Caco-2 (cell line): Measurements from ENCODE around the gene UBE2H. TPM values are rescaled to one million over a fixed set of nuclear protein-coding genes. Genes with fewer than 3 reads are reported as not detected.

Experiments used
- BruUV-seq: library from RNA; stranded (reverse); fragments of 400-500 nt; replicated peaks from 2 replicates; lab custom pipeline; 2021; lab: Mats Ljungman, UMichigan
- CTCF ChIA-PET: fragments of 300-600 bp; sonication (Branson Sonifier 250); formaldehyde crosslinking; loops from one replicate; lab custom pipeline; 2022; ENCODE audit warnings: antibody characterized with exemption; lab: Charles Lee
- POLR2A ChIA-PET: fragments of 300-600 bp; sonication (Branson Sonifier 250); formaldehyde crosslinking; loops from one replicate; lab custom pipeline; 2022; ENCODE audit warnings: antibody characterized with exemption; lab: Charles Lee
- DNase-seq, 2 experiments: peaks; one replicate each; pipeline versions ENCODE4 v3.0.0 to v3.0.0-alpha.2; 2020 to 2022
- H3K27me3 ChIP-seq: replicated peaks from 2 replicates; pipeline ENCODE4 v1.6.0; 2011; ENCODE audit warnings: low read length; ENCODE audit not compliant: control insufficient read depth, insufficient read depth
- H3K36me3 ChIP-seq: 2 replicates; pipeline ENCODE4 v1.5.1; 2011; ENCODE audit warnings: low read length; ENCODE audit not compliant: control insufficient read depth, insufficient read depth
- H3K4me1 ChIP-seq: fragments of 250-450 bp; sonication (Bioruptor Pico); 2 replicates; pipeline ENCODE4 v1.5.1; 2020; ENCODE audit warnings: mild to moderate bottlenecking
- H3K4me3 ChIP-seq: 2 replicates; pipeline ENCODE4 v1.5.1; 2011; ENCODE audit warnings: low read depth, mild to moderate bottlenecking, control low read depth, low read length
- H3K9me3 ChIP-seq: fragments of 250-450 bp; sonication (Bioruptor Pico); 2 replicates; pipeline ENCODE4 v1.5.1; 2020; ENCODE audit warnings: mild to moderate bottlenecking, moderate library complexity
- H3K27ac Mint-ChIP-seq: one replicate; pipeline ENCODE4 v1.8.0; 2022; ENCODE audit warnings: mixed read lengths; ENCODE audit not compliant: unreplicated experiment
- H3K27me3 Mint-ChIP-seq: one replicate; pipeline ENCODE4 v1.8.0; 2022; ENCODE audit warnings: mixed read lengths; ENCODE audit not compliant: insufficient read depth, unreplicated experiment
- H3K36me3 Mint-ChIP-seq: one replicate; pipeline ENCODE4 v1.8.0; 2022; ENCODE audit warnings: mild to moderate bottlenecking, mixed read lengths; ENCODE audit not compliant: insufficient read depth, unreplicated experiment
- H3K4me1 Mint-ChIP-seq: one replicate; pipeline ENCODE4 v1.8.0; 2022; ENCODE audit warnings: low read depth, mixed read lengths; ENCODE audit not compliant: unreplicated experiment
- H3K4me3 Mint-ChIP-seq: one replicate; pipeline ENCODE4 v1.8.0; 2022; ENCODE audit warnings: mild to moderate bottlenecking, moderate library complexity, mixed read lengths; ENCODE audit not compliant: unreplicated experiment
- H3K9me3 Mint-ChIP-seq: one replicate; pipeline ENCODE4 v1.8.0; 2022; ENCODE audit warnings: mixed read lengths; ENCODE audit not compliant: unreplicated experiment
- intact Hi-C: fragments of 100-400 bp; cut with micrococcal nuclease; formaldehyde crosslinking; loops from one replicate; pipeline ENCODE4 v1.10.0; 2022; ENCODE audit not compliant: unreplicated experiment
- total RNA-seq: library from RNA; stranded (reverse); gene quantifications from 2 replicates; pipeline ENCODE4 v1.2.3, GENCODE V29; 2022
- TF ChIP-seq, protein P1 (sequence below), 2 experiments: fragments of 200-600 bp in 1 of 2; IDR thresholded peaks; 1 replicate in 1 of 2; 2 replicates in 1 of 2; pipeline versions ENCODE4 v1.5.1 to v1.8.0; 2011 to 2022; ENCODE audit warnings: antibody characterized with exemption in 1 of 2, control low read depth in 1 of 2, inconsistent platforms in 1 of 2, low read depth in 1 of 2, low read length in 1 of 2, mild to moderate bottlenecking in 1 of 2, moderate library complexity in 1 of 2; ENCODE audit not compliant: insufficient read depth in 1 of 2, severe bottlenecking in 1 of 2, unreplicated experiment in 1 of 2

UBE2H gene
- total RNA-seq, 1 experiment from 2014 or later: 35.7 TPM

- BruUV-seq: no TSS peak
- H3K4me1 Mint-ChIP-seq: peaks cover 10% of the 10 kb centered on the region
- ChIA-PET CTCF (no interaction called here), POLR2A (interaction anchor here (0.6 kb wide), 1 partner anchor 142 kb away, joined by 9 read pairs; no protein-coding TSS in a partner anchor)
- H3K36me3 ChIP-seq: no peaks in the 10 kb centered on the region
- no peaks in the 10 kb centered on the region for H3K27me3 Mint-ChIP-seq
- TF ChIP-seq, protein P1, sequence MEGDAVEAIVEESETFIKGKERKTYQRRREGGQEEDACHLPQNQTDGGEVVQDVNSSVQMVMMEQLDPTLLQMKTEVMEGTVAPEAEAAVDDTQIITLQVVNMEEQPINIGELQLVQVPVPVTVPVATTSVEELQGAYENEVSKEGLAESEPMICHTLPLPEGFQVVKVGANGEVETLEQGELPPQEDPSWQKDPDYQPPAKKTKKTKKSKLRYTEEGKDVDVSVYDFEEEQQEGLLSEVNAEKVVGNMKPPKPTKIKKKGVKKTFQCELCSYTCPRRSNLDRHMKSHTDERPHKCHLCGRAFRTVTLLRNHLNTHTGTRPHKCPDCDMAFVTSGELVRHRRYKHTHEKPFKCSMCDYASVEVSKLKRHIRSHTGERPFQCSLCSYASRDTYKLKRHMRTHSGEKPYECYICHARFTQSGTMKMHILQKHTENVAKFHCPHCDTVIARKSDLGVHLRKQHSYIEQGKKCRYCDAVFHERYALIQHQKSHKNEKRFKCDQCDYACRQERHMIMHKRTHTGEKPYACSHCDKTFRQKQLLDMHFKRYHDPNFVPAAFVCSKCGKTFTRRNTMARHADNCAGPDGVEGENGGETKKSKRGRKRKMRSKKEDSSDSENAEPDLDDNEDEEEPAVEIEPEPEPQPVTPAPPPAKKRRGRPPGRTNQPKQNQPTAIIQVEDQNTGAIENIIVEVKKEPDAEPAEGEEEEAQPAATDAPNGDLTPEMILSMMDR (IDR thresholded peaks at IDR 0.05; ENCODE audit: insufficient read depth in 1 of 2, low read depth in 1 of 2, low read length in 1 of 2, severe bottlenecking in 1 of 2, unreplicated experiment in 1 of 2): no peak
- no peaks in the 10 kb centered on the region for H3K27me3 ChIP-seq
- peaks cover 14% of the 10 kb centered on the region for H3K4me1 ChIP-seq
- H3K36me3 Mint-ChIP-seq: peaks cover 12% of the 10 kb centered on the region
- no peak overlapping the region for H3K4me3 ChIP-seq
- no peaks in the 10 kb centered on the region; the same call in 1 of the 2 replicates for H3K9me3 ChIP-seq
- no peak for DNase-seq
- intact Hi-C loops: no loop called here
- H3K9me3 Mint-ChIP-seq: peaks cover 10% of the 10 kb centered on the region
- no peak overlapping the region for H3K27ac Mint-ChIP-seq
- no peak overlapping the region for H3K4me3 Mint-ChIP-seq
Measured at GRCh38 chr7:129902788-129903422, 49.9 kb downstream of the UBE2H start.

- Histone ChIP-seq H3K4me3 (no peak overlapping the region), H3K4me1 (0 out of 2 replicates have a peak, but pooled peaks cover 5% of the 10 kb centered on the region), H3K27me3 (no peaks in the 10 kb centered on the region), H3K36me3 (no peaks in the 10 kb centered on the region), H3K9me3 (no peaks in the 10 kb centered on the region)
- no peak overlapping the region for H3K27ac Mint-ChIP-seq
- POLR2A ChIA-PET: no interaction called here
- CTCF ChIA-PET: interaction anchor here (0.6 kb wide), 1 partner anchor 27 kb away, joined by 3 read pairs; no protein-coding TSS in a partner anchor
- BruUV-seq: no TSS peak
- DNase-seq: no peak
- no peaks in the 10 kb centered on the region for H3K9me3 Mint-ChIP-seq
- peaks cover 20% of the 10 kb centered on the region for H3K36me3 Mint-ChIP-seq
- TF ChIP-seq, protein P1 (IDR thresholded peaks at IDR 0.05; ENCODE audit: insufficient read depth in 1 of 2, low read depth in 1 of 2, low read length in 1 of 2, severe bottlenecking in 1 of 2, unreplicated experiment in 1 of 2): no peak
- no peak overlapping the region for H3K4me3 Mint-ChIP-seq
- H3K27me3 Mint-ChIP-seq: no peaks in the 10 kb centered on the region
- no peaks in the 10 kb centered on the region for H3K4me1 Mint-ChIP-seq
- intact Hi-C loops: no loop called here
Measured at GRCh38 chr7:129898502-129899160, 54.1 kb downstream of the UBE2H start.

GRCh38 chr7:129898007-129898406 is 54.8 kb downstream of the UBE2H start:
- Mint-ChIP-seq H3K9me3 (no peaks in the 10 kb centered on the region), H3K36me3 (peaks cover 20% of the 10 kb centered on the region), H3K27me3 (no peaks in the 10 kb centered on the region), H3K4me3 (no peak overlapping the region), H3K4me1 (peaks cover 6% of the 10 kb centered on the region), H3K27ac (no peak overlapping the region)
- ChIA-PET POLR2A (no interaction called here), CTCF (no interaction called here)
- H3K36me3 ChIP-seq: no peaks in the 10 kb centered on the region
- TF ChIP-seq, protein P1 (IDR thresholded peaks at IDR 0.05; ENCODE audit: insufficient read depth in 1 of 2, low read depth in 1 of 2, low read length in 1 of 2, severe bottlenecking in 1 of 2, unreplicated experiment in 1 of 2): no peak
- H3K9me3 ChIP-seq: no peaks in the 10 kb centered on the region
- no peak overlapping the region for H3K4me3 ChIP-seq
- intact Hi-C loops: no loop called here
- 0 out of 2 replicates have a peak, but pooled peaks cover 2% of the 10 kb centered on the region for H3K4me1 ChIP-seq
- BruUV-seq: no TSS peak
- H3K27me3 ChIP-seq: no peaks in the 10 kb centered on the region
- DNase-seq: no peak
